ENCODE results near the gene PDE4A.

The PDE4A gene

GRCh38 chr19:10518444-10519361, 98.4 kb downstream of the PDE4A start:
- H3K4me3 ChIP-seq (ENCODE audit: low read length in 2 of 2): peak overlapping the region in 1 of 2 donors; percentile 41
- H2BK120ac ChIP-seq (ENCODE audit: low read depth, low read length): peak overlapping the region; percentile 13
- no peak overlapping the region for H4K8ac ChIP-seq (ENCODE audit: low read depth, low read length)
- H3K23ac ChIP-seq (ENCODE audit: low read depth, low read length, poor library complexity): peak overlapping the region; percentile 87
- peak overlapping the region; percentile 59 for H4K91ac ChIP-seq (ENCODE audit: low read depth, low read length, poor library complexity)
- H3K79me1 ChIP-seq (ENCODE audit: low read depth, low read length): peaks cover 2% of the 10 kb centered on the region
- H3K9ac ChIP-seq (ENCODE audit: low read depth, low read length, poor library complexity): peak overlapping the region; percentile 78
- no peak overlapping the region for H3K14ac ChIP-seq (ENCODE audit: low read length)
- DNase-seq (ENCODE audit: low spot score): no peak
- peak overlapping the region; percentile 52 for H2AFZ ChIP-seq (ENCODE audit: low read length)
- H2AK5ac ChIP-seq (ENCODE audit: low read depth, low read length): peak overlapping the region; percentile 82
- H3K18ac ChIP-seq (ENCODE audit: low read length): peak overlapping the region; percentile 92
- H3K4me1 ChIP-seq (ENCODE audit: control insufficient read depth in 2 of 2, insufficient read depth in 1 of 2, low read depth in 1 of 2, low read length in 2 of 2): peaks cover 11 to 17% of the 10 kb centered on the region in 2 donors
- peak overlapping the region; percentile 43 for H2BK12ac ChIP-seq (ENCODE audit: low read length)
- H3K27me3 ChIP-seq (ENCODE audit: control insufficient read depth in 3 of 3, insufficient read depth in 3 of 3, low read depth in 1 of 3, low read length in 3 of 3): peaks cover 0 to 83% (median 42%) of the 10 kb centered on the region in 3 experiments
- no peaks in the 10 kb centered on the region for H3K36me3 ChIP-seq (replicated peaks in 1 of 2; ENCODE audit: control insufficient read depth in 2 of 2, insufficient read depth in 2 of 2, low read length in 2 of 2)
- H3K4ac ChIP-seq (ENCODE audit: low read length): no peak overlapping the region
- H3K4me2 ChIP-seq (ENCODE audit: insufficient read depth, low read length, poor library complexity, severe bottlenecking): peak overlapping the region; percentile 22
- no CpG with 5 or more reads among the region's 33 CpGs for WGBS, 2 donors (ENCODE audit: extremely low coverage in 2 of 2, insufficient read length in 2 of 2, insufficient replicate concordance in 1 of 2)
- H3K27ac ChIP-seq (replicated peaks; ENCODE audit: low read length): no peak overlapping the region
- no peaks in the 10 kb centered on the region for H3K9me3 ChIP-seq (replicated peaks in 1 of 2; ENCODE audit: control insufficient read depth in 2 of 2, insufficient read depth in 1 of 2, low read depth in 1 of 2, low read length in 2 of 2)
- H2BK15ac ChIP-seq (ENCODE audit: low read length): peak overlapping the region; percentile 90
- H2BK5ac ChIP-seq (ENCODE audit: low read length): no peak overlapping the region
